GM12878 (cell line): ENCODE data around the gene PCDHB9. TPM values are rescaled to one million over a fixed set of nuclear protein-coding genes. Genes with fewer than 3 reads are reported as not detected.
"Not testable (repeated sequence)": the region's sequence is repeated elsewhere in the genome, so short reads cannot be mapped to it uniquely, and the experiment has no call there.

Experiments used
- ATAC-seq: fragments of 200-7000 bp; cut with Tn5 transposase; 3 replicates; pipeline ENCODE4 v1.9.1; 2020; ENCODE audit warnings: mild to moderate bottlenecking, moderate library complexity
- BruUV-seq: library from RNA; stranded (reverse); fragments of 400-500 nt; replicated peaks from 2 replicates; lab custom pipeline; 2021; lab: Mats Ljungman, UMichigan
- CTCF ChIA-PET: fragments of 300-600 bp; sonication (Branson Sonifier 250); formaldehyde crosslinking; extraction: SDS; loops from one replicate; lab custom pipeline; 2021; ENCODE audit warnings: inconsistent platforms; lab: Yijun Ruan, JAX
- POLR2A ChIA-PET: fragments of 350-600 bp; formaldehyde crosslinking; extraction: SDS; loops from one replicate; lab custom pipeline; 2021; ENCODE audit warnings: inconsistent platforms; lab: Charles Lee
- RAD21 ChIA-PET: fragments of 300-600 bp; sonication (Branson Sonifier 250); formaldehyde crosslinking; loops from one replicate; lab custom pipeline; 2023; ENCODE audit warnings: antibody characterized with exemption; ENCODE audit not compliant: unreplicated experiment; lab: Charles Lee
- SMC1A ChIA-PET: fragments of 300-600 bp; sonication (Branson Sonifier 250); formaldehyde crosslinking; loops from one replicate; lab custom pipeline; 2023; ENCODE audit not compliant: unreplicated experiment, uncharacterized antibody; lab: Charles Lee
- DNase-seq: peaks from one replicate; pipeline ENCODE4 v3.0.0-alpha.2; 2011; ENCODE audit warnings: low read depth, low spot score
- FAIRE-seq: peaks from 3 replicates; lab custom pipeline; 2011; peaks lifted over from hg19 to GRCh38; lab: Jason Lieb, UNC
- H2AFZ ChIP-seq: 2 replicates; pipeline ENCODE4 v1.6.0; 2011; ENCODE audit warnings: low read depth, low read length, control low read depth; ENCODE audit not compliant: control insufficient read depth
- H3K27ac ChIP-seq: 2 replicates; pipeline ENCODE4 v1.5.1; 2011; ENCODE audit warnings: control low read depth; ENCODE audit not compliant: control insufficient read depth, insufficient read depth
- H3K27me3 ChIP-seq, 2 experiments: replicated peaks in 1 of 2; 2 replicates each; pipeline versions ENCODE4 v1.6.0 to v1.6.1; 2011; ENCODE audit warnings: low read length in 1 of 2; ENCODE audit not compliant: control insufficient read depth in 2 of 2, insufficient read depth in 2 of 2
- H3K36me3 ChIP-seq, 2 experiments: 2 replicates each; pipeline ENCODE4 v1.5.1; 2011; ENCODE audit warnings: low read length in 1 of 2; ENCODE audit not compliant: control insufficient read depth in 2 of 2, insufficient read depth in 2 of 2
- H3K4me1 ChIP-seq: 2 replicates; pipeline ENCODE4 v1.6.1; 2011; ENCODE audit warnings: mild to moderate bottlenecking, low read length, moderate library complexity, mixed read lengths; ENCODE audit not compliant: control insufficient read depth, insufficient read depth
- H3K4me2 ChIP-seq: 2 replicates; pipeline ENCODE4 v1.6.0; 2011; ENCODE audit warnings: control low read depth; ENCODE audit not compliant: control insufficient read depth, insufficient read depth
- H3K4me3 ChIP-seq: fragments of 200-600 bp; sonication (generic); 2 replicates; pipeline ENCODE4 v1.5.1; 2016
- H3K79me2 ChIP-seq: 2 replicates; pipeline ENCODE4 v1.6.0; 2011; ENCODE audit warnings: low read length; ENCODE audit not compliant: control insufficient read depth, insufficient read depth
- H3K9ac ChIP-seq: 2 replicates; pipeline ENCODE4 v1.8.0; 2011; ENCODE audit warnings: low read length, control low read depth, mixed read lengths; ENCODE audit not compliant: control insufficient read depth, insufficient read depth
- H3K9me3 ChIP-seq: replicated peaks from 3 replicates; pipeline ENCODE4 v1.5.1; 2011; ENCODE audit warnings: mild to moderate bottlenecking, low read length; ENCODE audit not compliant: control insufficient read depth, insufficient read depth
- H4K20me1 ChIP-seq: 2 replicates; pipeline ENCODE4 v1.6.0; 2011; ENCODE audit not compliant: control insufficient read depth, insufficient read depth
- BCL11A ChIP-seq: IDR thresholded peaks from 2 replicates; pipeline ENCODE4 v1.6.1; 2011; ENCODE audit warnings: low read depth, low read length
- CTCF ChIP-seq, 3 experiments: IDR thresholded peaks in 2 of 3; conservative IDR thresholded peaks in 1 of 3; 2 replicates each; pipeline ENCODE4 v1.5.1; 2011; ENCODE audit warnings: low read depth in 3 of 3, low read length in 3 of 3, mild to moderate bottlenecking in 3 of 3, control low read depth in 2 of 3, moderate library complexity in 2 of 3, inconsistent platforms in 1 of 3, mixed read lengths in 1 of 3; ENCODE audit not compliant: control insufficient read depth in 2 of 3, insufficient read depth in 1 of 3; ENCODE audit errors: extremely low read depth in 1 of 3
- MYB ChIP-seq: fragments of 150-350 bp; IDR thresholded peaks from 2 replicates; pipeline ENCODE4 v1.6.1; 2014; ENCODE audit warnings: mild to moderate bottlenecking, low read depth, low read length, borderline replicate concordance
- RAD21 ChIP-seq: IDR thresholded peaks from 2 replicates; pipeline ENCODE4 v1.6.1; 2011; ENCODE audit warnings: mild to moderate bottlenecking, low read depth, low read length, moderate library complexity; ENCODE audit not compliant: insufficient read depth
- WGBS: methylation state at CpG from one replicate; pipeline ENCODE4 v1.1.6; 2016; ENCODE audit warnings: low lambda C conversion rate; ENCODE audit not compliant: insufficient replicate concordance, insufficient coverage; ENCODE audit errors: missing lambda C conversion rate; 5-methylcytosine and 5-hydroxymethylcytosine counted together
- in situ Hi-C: fragments of 300-500 bp; cut with MboI; formaldehyde crosslinking; loops from 9 replicates; pipeline ENCODE4 v1.14.3; 2018; ENCODE audit warnings: mixed read lengths
- intact Hi-C: fragments of 100-400 bp; cut with micrococcal nuclease; formaldehyde crosslinking; loops from one replicate; pipeline ENCODE4 v1.14.2; 2022; ENCODE audit not compliant: unreplicated experiment
- polyA plus RNA-seq, 11 experiments: library from polyadenylated mRNA; depleted of rRNA in 4 of 11; unstranded in 6 of 11; stranded (reverse) in 5 of 11; fragments of >200 nt; fragmentation: Nextera tagmentation in 4 of 11; fragmentation: Illumina TruSeq in 1 of 11; extraction: Ambion mirVana in 4 of 11; extraction: Trizol in 1 of 11; gene quantifications; 1 replicate in 1 of 11; 2 replicates in 10 of 11; pipeline versions ENCODE4 v1.2.1 to v1.2.3, GENCODE V29; 2011 to 2016; ENCODE audit warnings: inconsistent platforms in 2 of 11, missing spikeins in 2 of 11, low read depth in 1 of 11
- total RNA-seq, 4 experiments: library from RNA; depleted of rRNA in 3 of 4; stranded (reverse); fragments of >200 nt in 3 of 4; fragmentation: Illumina TruSeq in 1 of 4; extraction: Trizol in 1 of 4; gene quantifications; 2 replicates each; pipeline versions ENCODE4 v1.2.1 to v1.2.3, GENCODE V29; 2013 to 2021

PCDHB9 gene
- total and polyA plus RNA-seq, 10 of the 15 experiments (the other 5 are each of a cell fraction or from before 2014, with no cell fraction given), result 0.01 to 0.45 (median 0.13) TPM; not detected in 4

- no peak within 1 kb of the TSS for H2AFZ ChIP-seq
- POLR2A ChIA-PET, result no interaction called here
These were observed 36.3 kb downstream of the PCDHB9 start, which contains the start of gene PCDHB14 for GRCh38 chr5:141223112-141223783. Gene PCDHB14 (plus strand): TSS chr5:141223343. CDS start chr5:141223506, 163 bp downstream.

GRCh38 chr5:141224844-141225243 lies 37.9 kb downstream of the PCDHB9 start:
- H4K20me1 ChIP-seq, DNase-seq, H3K27ac ChIP-seq, CTCF ChIA-PET, intact Hi-C loops, H3K36me3 ChIP-seq, H3K79me2 ChIP-seq, H3K9me3 ChIP-seq, FAIRE-seq, H2AFZ ChIP-seq, ATAC-seq, H3K27me3 ChIP-seq, H3K9ac ChIP-seq, BruUV-seq, H3K4me3 ChIP-seq, H3K4me2 ChIP-seq, SMC1A ChIA-PET, RAD21 ChIA-PET, H3K4me1 ChIP-seq, POLR2A ChIA-PET: not testable (repeated sequence)
- WGBS, result 75% methylated on average over 24 of the region's 40 CpGs
- in situ Hi-C loops, result loop anchor here (25.0 kb wide), 1 partner anchor 337 kb away; no protein-coding TSS in a partner anchor

More at GRCh38 chr5:141223112-141223783, 36.3 kb downstream of the PCDHB9 start, which contains the start of gene PCDHB14:
- RAD21 ChIA-PET, result interaction anchor here (1.6 kb wide), 2 partner anchors 334 to 340 kb away, joined by 5 to 6 read pairs; no protein-coding TSS in a partner anchor
- H3K4me3 ChIP-seq, result no peak within 1 kb of the TSS
- no peak within 1 kb of the TSS for H3K4me2 ChIP-seq
- WGBS, result 7% methylated on average over 15 of the region's 15 CpGs
- no peak for TF ChIP-seq MYB
- peak; percentile 34; the same call in 1 of the 2 replicates for TF ChIP-seq RAD21
- TF ChIP-seq CTCF (IDR thresholded peaks at IDR 0.05 in 2 of 3, conservative IDR thresholded peaks at IDR 0.05 in 1 of 3; ENCODE audit: control insufficient read depth in 2 of 3, extremely low read depth in 1 of 3, insufficient read depth in 1 of 3, low read depth in 3 of 3, low read length in 3 of 3), result peak in 1 of 3 experiments; percentile 25; a peak in 1 of 6 replicates
- no peak for TF ChIP-seq BCL11A
- no peaks in the 10 kb centered on the region for H3K36me3 ChIP-seq
- no peak within 1 kb of the TSS for H3K9ac ChIP-seq
- H3K79me2 ChIP-seq, result no peaks in the 10 kb centered on the region
- SMC1A ChIA-PET, result interaction anchor here (0.7 kb wide), 1 partner anchor 36 kb away, joined by 3 read pairs; the partner anchor contains the start of gene PCDHB9
- FAIRE-seq, result no peak
- CTCF ChIA-PET, result interaction anchor here (1.0 to 2.1 kb wide), 6 partner anchors 10 to 344 kb away, joined by 3 to 10 read pairs (median 6); partner anchors contain the start of genes PCDHGA10 and PCDHGB3
- in situ Hi-C loops, result loop anchor here (25.0 kb wide), 1 partner anchor 339 kb away; no protein-coding TSS in a partner anchor
- H3K4me1 ChIP-seq, result no peaks in the 10 kb centered on the region
- intact Hi-C loops, result no loop called here
- no peaks in the 10 kb centered on the region for H3K27me3 ChIP-seq
- H3K27ac ChIP-seq, result no peak within 1 kb of the TSS
- H4K20me1 ChIP-seq, result no peaks in the 10 kb centered on the region
- H3K9me3 ChIP-seq, result no peaks in the 10 kb centered on the region; the same call in 1 of the 3 replicates
- BruUV-seq, result no TSS peak
- no peak for ATAC-seq
- DNase-seq, result no peak

GRCh38 chr5:141225421-141225820 lies 38.5 kb downstream of the PCDHB9 start:
- H3K4me2 ChIP-seq, H3K27ac ChIP-seq, intact Hi-C loops, H3K36me3 ChIP-seq, H3K9ac ChIP-seq, DNase-seq, in situ Hi-C loops, H3K4me3 ChIP-seq, BruUV-seq, H3K4me1 ChIP-seq, H3K79me2 ChIP-seq, CTCF ChIA-PET, H3K27me3 ChIP-seq, H2AFZ ChIP-seq, RAD21 ChIA-PET, POLR2A ChIA-PET, H4K20me1 ChIP-seq, FAIRE-seq, SMC1A ChIA-PET, ATAC-seq, H3K9me3 ChIP-seq: not testable (repeated sequence)
- 78% methylated on average over 12 of the region's 30 CpGs for WGBS
